ENCODE measurements around the gene GNPNAT1. TPM values are rescaled to one million over a fixed set of nuclear protein-coding genes. Genes with fewer than 3 reads are reported as not detected.

The GNPNAT1 gene
- 21.4 and 45.8 TPM in 2 replicates for total RNA-seq

DNA sequence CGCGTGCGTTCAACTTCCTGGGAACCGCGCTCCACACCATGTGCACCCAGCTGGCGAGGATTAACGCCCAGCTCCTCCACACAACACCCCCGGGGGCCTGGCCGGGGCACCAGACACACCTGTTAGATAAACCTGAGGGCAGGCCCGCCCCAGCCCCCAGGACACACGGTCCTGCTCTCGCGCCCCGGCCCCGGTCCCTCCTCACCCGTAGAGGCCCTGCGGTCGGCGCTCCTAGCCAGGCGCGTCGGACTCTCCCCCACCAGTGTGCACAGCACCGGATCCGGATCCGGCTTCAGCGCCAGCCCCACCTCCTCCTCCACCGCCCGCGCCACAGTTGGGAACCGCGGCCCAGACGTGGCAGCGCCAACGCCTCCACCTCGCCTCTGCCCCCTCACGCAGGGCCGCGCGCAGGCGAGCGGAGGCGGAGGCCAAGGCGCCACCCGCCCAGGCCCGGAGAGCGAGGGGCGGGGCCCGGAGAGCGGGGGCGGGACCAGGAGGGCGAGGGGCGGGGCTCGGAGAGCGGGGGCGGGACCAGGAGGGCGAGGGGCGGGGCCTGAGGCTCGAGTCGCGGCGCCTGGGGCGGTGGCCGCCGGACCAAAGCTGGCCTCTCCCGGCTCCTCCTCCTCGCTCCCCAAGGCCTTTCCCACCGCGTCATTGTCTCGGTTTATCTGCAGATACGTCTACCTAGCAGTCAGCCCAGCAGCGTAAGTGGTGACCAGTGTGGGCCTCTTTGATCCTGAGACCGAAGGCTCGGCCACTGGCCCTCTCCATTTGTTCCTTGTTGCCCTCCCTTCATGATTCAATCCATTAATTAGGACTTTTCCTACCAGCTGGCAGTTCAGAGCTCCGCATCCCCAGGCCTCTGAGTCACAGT is at the start of gene GNPNAT1:
GNPNAT1 (minus strand) TSS at position 385 of the 874 bp plus-strand sequence. CDS start 6,957 bp downstream, outside the sequence.

DNA sequence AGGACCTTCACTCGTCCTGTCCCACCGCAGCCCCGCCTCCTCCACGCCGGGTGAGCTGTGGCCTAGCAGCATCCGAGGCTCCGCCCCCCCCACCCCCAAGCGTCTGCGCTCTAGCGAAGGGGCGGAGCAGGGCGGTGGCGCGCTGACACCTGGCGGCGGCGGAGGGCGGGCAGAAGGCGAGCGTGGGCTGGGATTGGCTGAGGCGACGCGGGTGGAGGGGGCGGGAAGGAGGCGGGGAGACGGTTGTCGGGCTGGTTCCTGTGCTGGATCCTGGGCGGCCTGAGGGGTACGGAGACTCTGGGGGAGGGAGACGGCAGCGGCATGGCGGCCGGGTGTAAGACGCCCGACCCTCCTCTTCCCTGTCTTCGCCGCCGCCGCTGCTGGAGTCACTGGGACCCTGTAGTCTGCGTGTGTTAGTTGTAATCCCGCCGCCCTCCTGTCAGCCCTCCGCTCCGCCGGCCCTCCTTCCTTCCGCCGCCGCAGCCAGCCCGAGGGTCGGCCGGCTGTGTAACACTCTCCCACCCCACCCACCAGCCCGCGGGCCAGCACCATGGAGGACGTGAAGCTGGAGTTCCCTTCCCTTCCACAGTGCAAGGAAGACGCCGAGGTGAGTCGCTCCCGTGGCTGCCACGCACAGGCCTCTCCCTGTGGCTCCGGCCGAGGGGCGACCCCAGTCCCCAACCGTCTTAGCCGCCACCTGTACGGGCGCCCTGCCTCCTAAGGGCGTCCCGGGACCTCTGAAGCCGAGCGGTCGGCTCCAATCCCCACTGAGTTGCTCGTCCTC is 61.3 kb downstream of the GNPNAT1 start, which contains the start of gene STYX:
STYX (plus strand) TSS at position 242 of the 784 bp plus-strand sequence; CDS start at position 551, 309 bp downstream.

Other genes with a start within 250 kb of the GNPNAT1 start
- 0.88 and 1.5 TPM in 2 replicates for gene TXNDC16, start 239.1 kb downstream of the GNPNAT1 start, total RNA-seq
- 0.59 and 0.60 TPM in 2 replicates for gene GPR137C, start 238.8 kb downstream of the GNPNAT1 start, total RNA-seq
- 169 and 272 TPM in 2 replicates for gene ERO1A, start 96.0 kb downstream of the GNPNAT1 start, total RNA-seq
- 113 and 159 TPM in 2 replicates for gene PSMC6, start 84.4 kb downstream of the GNPNAT1 start, total RNA-seq
- gene STYX, start 61.4 kb downstream of the GNPNAT1 start, total RNA-seq = 18.4 and 24.8 TPM in 2 replicates
- 143 and 184 TPM in 2 replicates for gene FERMT2, start 159.4 kb upstream of the GNPNAT1 start, total RNA-seq

Measured in smooth muscle cell of the umbilical artery (primary cell).